NCI-H82 (cell line): Measurements from ENCODE around the gene DYRK4.
"Not testable (repeated sequence)": the region's sequence is repeated elsewhere in the genome, so short reads cannot be mapped to it uniquely, and the experiment has no call there.

Experiments
- DNase-seq: peaks from one replicate; lab custom pipeline; 2025; lab: John Stamatoyannopoulos, UW

The DYRK4 gene, protein sequence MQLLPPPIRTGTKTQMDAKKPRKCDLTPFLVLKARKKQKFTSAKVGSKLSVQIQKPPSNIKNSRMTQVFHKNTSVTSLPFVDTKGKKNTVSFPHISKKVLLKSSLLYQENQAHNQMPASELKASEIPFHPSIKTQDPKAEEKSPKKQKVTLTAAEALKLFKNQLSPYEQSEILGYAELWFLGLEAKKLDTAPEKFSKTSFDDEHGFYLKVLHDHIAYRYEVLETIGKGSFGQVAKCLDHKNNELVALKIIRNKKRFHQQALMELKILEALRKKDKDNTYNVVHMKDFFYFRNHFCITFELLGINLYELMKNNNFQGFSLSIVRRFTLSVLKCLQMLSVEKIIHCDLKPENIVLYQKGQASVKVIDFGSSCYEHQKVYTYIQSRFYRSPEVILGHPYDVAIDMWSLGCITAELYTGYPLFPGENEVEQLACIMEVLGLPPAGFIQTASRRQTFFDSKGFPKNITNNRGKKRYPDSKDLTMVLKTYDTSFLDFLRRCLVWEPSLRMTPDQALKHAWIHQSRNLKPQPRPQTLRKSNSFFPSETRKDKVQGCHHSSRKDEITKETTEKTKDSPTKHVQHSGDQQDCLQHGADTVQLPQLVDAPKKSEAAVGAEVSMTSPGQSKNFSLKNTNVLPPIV

DNA sequence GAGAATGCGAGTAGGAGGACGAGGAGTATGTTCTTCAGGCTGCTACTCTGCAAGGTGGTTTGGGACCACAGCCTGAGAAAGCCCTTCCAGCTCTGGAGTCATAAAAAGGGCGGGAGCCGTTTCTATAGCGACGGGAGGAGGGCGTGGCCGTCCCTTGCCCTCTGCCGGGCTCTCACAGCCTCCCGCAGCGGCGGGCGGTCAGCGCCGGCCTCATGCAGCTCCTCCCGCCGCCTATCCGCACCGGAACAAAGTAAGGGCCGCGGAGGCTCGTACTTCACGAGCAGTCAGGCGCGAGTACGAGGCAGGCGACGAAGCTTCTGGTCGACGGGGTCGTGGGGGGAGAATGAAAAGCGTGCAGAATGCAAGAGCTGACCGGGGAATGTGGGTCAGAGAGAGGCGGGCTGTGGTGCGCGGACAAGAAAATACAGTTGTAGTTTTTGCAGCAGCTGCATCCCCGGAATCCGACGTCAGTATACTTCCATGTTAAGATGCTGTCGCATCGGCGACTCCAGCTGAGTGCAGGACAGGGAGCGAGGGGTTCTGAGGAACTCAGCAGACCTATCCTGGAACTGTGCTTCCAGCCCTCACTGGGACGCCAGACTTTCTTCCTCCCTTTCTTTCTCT, at the start of gene DYRK4:
Gene DYRK4 (plus strand): TSS at position 175 of the 624 bp plus-strand sequence. CDS start 38 bp downstream, at position 213.
- DNase-seq = peak; percentile 62

DNA sequence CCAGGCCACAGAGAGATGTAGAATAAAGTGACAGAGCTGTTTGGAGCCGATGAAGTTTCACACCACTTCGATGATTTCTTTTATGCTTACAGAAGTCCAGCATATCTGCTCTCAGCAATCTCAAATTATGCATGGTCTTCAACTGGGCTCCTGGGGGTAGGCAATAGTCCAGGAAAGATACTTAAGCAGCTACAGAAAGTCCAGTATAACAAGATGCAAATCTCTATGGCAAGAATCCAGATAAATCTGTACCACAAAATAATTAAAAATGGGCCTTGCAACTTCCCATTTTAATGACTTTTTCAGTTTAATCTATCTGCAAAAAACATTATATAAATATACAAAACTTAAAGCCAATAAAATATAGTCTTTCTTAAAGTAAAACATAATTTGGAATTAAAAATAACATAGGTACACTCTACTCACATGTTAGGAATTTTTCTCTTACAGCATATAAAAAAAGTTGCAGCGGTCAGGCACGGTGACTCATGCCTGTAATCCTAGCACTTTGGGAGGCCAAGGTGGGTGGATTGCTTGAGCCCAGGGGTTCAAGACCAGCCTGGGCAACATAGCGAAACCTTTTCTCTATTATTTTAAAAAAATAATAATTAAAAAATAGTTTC, 43.8 kb upstream of the DYRK4 start:
- no peak for DNase-seq

DNA sequence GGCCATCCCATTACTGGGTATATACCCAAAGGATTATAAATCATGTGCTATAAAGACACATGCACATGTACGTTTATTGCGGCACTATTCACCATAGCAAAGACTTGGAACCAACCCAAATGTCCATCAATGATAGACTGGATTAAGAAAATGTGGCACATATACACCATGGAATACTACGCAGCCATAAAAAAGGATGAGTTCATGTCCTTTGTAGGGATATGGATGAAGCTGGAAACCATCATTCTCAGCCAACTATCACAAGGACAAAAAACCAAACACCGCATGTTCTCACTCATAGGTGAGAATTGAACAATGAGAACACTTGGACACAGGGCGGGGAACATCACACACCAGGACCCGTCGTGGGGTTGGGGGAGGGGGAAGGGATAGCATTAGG, 38.6 kb upstream of the DYRK4 start:
- not testable (repeated sequence) for DNase-seq

DNA sequence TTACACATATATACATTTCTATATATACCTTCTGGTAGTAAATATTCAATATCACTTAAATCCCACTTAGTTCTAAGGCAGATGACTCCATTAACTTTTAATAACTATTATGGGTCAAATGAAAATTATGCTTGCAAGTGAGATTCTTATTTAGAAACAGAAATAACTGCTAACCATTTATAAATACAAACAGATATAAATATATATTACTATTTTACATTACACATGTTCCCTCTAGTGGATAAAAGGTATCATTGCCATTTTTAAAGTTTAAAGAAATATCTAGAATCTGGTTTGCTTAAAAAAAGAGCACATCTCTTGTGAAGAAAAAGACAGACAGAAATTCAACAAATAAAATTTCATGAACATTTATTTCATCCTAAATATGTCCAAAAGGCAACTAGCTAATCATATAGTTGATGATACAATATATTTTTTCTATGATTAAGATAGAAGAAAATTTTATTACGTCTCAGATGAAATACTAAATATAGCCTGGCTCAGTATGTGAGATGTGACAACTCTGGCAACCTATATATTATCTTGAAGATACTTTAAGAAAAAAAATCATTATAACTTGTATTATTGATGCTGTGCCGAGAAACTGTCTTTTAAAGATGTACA, 35.0 kb upstream of the DYRK4 start:
- peak; percentile 18 for DNase-seq

DNA sequence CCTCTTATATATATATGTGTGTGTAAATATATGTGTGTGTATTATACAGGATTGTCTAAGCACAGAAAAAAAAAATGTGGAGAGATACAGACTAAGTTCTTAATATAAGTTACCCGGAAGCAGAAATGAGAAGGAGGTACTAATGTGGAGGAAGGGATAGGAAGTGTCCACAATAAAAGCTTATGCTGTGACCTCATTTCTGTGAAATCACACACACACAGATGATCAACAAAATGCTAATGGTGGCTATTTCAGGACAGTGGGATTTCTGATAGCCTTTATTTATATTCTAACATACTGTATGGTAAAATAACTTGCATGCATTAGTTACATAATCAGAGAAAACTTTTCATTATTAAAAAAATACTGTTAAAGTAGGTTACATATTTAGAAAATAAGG, 31.8 kb upstream of the DYRK4 start:
- no peak for DNase-seq

DNA sequence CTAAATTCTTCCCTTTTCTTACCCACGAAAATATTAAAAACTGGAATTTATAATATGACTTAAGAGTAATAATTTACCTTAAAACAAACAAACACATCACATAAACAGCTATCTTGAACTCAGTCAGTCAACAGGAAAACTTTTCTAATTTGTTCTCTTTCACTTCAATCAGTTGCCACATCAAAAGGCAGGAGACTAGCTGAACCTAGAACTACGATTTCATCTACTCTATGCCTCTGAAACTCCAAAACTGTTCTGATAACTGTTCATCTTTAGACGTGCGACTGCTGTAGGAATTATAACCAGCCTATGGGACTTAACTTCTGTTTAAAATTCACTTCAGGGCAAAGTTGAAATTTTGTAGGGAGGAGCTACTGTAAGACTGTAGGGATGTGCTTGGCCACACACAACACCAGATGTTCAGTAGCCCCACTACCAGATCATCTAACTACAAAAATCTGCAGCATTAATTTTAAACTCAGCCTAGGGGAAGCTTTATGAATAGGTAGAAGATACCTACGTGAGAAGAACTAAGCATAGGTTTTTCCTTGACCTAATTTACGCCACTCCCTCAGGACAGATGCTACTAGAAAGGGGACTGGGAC, 30.9 kb upstream of the DYRK4 start:
- DNase-seq = no peak

DNA sequence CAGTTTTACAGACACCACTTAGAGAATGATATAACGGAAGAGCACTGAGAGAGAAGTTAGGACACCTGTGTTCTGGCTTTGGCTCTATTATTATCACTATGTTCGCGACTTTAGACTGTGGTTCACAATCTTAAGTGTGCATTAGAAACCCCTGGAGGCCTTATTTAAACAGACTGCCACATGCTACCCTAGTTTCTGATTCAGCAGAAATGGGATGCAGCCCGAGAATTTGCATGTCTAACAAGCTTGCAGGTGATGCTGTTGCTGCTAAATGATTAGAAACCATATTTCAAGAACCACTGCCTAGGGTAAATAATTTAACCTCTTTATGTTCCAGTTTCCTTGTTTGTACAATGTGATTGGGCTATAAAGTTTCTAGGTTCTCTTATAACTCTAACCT, 26.9 kb upstream of the DYRK4 start:
- no peak for DNase-seq

DNA sequence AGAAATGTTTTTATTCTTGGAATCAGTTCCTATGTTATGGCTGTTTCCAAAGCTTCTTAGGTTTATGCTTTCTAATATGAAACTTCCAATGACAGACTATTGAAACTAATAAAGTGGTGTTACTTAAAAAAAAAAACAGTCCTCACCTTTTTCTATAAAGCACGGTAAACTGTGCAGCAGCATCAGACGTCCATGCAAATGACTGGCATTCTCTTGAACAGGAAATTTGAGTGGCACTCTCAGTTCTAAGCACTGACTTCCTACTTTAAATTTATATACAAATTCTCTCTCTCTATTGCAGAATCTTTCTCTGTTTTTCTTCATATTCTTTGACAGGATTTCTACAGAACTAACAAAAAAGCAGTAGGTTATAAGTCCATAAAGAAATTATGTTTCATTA, 26.1 kb upstream of the DYRK4 start:
- no peak for DNase-seq

DNA sequence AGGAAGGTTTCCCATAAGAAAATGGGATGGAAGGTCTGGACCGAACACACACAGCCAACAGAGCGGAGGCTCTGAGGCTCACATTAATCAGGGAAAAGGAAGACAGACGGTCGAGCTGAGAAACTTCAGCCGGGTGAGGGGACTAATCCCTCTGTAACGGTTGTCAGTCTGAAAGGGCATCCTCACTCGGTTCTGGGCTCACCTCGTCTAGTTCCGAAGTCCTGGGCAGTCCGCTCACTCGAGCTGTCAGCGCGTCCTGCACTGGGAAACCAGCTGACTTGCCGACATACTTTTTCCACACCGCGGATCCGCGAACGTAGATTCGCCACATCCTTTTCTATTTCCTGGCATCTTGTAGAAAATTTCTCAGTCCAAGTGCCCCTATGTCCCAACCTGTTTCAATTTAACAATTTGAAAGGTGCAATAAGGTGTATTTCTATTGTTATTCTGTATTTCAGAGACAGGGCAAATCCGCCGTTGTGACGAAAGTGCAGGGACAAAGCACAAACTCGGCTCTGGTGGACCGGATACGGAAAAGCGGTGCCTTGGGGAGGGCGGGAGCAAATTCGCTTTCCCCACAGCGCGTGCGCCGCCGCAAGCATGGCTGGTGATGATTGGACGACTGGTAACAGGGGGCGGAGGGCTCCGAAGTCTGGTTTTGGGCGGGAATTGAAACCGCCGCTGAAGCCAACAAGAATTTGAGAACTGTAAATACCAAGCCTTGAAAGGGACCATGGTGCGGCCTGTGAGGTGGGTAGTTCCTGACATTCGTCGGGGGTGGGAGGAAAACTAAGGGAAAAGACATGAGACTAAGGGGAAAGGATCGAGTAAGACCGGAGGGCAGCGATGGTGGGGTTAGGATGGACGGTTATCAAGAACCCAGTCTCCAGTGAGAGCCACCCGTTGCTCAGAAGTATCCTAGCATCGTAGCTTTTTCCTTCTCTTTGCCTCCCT, 23.5 kb upstream of the DYRK4 start, which contains the start of gene RAD51AP1:
Gene RAD51AP1 (plus strand): TSS at position 684 of the 954 bp plus-strand sequence. CDS start 50 bp downstream, at position 734.
- DNase-seq = peak; percentile 98

DNA sequence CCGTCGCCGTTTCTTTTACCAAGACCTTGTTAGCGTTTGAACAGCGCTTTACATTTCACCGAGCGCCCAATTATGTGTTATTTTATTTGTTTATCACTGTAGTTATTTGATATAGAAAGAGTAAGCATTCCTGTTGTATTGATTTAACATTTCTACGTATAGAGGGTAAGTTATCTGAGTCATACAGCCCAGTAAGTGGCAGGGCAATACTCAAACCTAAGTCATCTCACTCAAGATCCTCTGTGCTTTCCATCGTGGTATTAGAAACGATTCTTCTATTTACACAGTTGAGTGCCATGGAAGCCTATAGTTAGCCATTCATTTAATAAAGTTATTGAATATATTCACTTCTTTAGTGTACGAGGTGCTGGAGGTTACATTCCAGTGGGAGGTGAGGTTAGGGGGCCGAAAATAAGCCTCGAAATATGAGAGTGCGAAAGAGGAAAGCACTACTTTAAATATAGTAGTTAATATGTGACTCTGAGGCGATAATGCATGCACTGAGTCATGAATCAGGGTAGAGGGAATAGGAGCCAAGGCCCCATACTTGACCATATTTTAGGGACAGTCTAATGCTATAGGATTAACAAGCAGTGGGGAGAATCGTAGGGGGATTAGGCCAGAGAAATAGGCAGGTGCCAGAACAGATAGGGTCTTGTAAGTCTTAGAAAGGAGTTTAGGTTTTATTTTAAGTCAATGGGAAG, 22.7 kb upstream of the DYRK4 start:
- peak; percentile 63 for DNase-seq

DNA sequence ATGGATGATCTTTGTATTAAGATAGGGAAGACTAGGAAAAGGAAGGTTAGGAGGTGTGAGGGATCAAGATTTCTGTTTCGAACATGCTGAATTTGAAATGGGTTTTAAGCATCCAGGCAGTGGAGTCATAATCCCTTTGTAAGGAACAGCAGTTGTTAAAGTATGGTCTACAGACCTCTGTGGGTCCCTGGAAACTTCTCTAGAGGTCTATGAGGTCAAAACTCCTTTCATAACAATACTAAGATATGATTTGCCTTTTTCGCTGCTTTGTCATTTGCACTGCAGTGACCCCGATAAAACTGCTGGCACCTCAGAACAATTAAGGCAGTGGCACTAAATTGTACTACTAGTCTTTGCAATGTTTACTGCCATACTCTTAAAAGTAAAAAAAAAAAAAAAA, 21.8 kb upstream of the DYRK4 start:
- no peak for DNase-seq

DNA sequence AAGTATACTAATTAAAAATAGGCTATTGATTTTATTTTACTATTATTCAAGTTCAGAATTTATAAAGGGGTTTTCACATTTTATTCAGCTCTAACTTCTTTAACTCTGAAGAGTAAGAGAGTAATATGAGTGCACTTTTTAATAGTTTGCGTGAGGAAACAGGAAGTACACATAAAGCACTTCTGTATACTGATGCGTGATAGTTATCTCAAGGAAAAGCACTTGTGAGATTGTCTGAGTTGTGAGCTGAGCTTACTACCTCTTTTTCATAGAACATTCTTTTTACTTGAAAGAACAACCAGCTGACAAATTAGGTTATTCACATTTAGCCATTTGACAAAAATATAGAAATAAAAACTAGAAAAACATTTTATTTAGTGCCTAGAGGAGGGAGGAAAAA, 21.4 kb upstream of the DYRK4 start:
- DNase-seq = no peak

DNA sequence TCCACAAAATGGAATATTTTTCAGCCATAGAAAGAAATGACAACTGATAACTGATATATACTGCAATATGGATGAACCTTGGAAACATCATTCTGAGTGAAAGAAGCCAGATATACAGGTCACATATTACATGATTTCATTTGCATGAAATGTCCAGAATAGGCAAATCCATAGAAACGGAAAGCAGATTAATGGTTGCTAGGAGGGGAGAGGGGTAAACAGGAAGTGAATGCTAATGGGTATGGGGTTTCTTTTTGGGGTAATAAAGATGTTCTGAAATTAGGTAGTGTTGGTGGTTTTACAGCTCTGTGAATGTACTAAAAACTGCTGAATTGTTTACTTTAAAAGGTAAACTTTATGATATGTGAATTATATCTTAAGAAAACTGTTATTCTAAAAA, 16.8 kb upstream of the DYRK4 start:
- DNase-seq = no peak

DNA sequence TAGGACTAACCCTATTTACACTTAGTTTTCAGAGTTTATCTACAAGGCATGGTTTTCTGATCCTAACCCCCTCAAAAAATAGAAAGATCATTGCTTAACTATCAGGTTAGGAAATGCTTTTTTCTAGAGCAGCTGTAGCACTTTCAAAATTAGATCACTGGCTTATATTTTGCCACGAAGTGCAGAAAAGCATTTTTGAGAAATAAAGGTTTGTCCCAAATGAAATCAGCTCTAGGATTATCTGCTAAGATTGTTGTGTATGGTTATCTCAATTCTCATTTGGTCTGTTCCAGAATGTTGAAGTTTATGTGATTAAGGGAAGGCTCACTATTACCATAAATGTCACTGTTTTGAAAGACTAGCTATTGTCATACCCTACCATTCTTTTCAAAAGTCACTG, 9.8 kb upstream of the DYRK4 start:
- no peak for DNase-seq

DNA sequence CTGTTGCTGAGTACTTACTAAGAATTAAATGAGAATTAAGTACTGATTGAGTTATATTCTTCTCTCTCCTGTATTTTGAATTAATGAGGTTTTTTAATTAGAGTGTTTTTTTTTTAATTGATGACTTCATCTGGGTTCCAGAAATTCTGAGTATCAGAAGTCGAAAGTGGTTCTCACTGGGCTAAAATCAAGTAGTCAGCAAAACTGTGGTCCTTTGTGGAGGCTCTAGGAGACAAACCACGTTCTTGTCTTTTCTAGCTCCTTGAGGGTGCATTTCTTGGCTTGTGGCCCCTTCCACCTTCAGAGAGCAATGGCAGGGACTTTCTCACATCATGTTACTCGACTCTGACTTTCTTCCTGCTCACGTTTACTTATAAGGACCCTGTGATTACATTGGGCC, 8.1 kb upstream of the DYRK4 start:
- no peak for DNase-seq

DNA sequence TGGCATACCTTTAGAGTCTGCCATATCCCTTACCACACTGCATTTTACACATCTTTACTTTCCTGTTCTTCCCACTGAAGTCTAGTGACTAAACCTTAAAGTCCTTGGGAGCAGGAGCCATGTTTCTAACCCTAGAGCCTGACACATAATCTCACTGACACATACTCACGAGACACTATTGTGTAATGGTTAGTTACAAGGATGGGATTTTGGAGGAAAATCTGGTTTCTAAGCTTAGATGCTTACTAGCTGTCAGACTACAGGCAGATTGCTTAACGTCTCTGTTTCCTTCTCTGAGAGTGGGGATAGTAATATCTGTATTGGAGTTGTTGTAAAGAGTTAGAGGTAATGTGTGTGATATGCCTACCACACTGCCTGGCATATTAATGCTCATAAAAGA, 6.2 kb upstream of the DYRK4 start:
- no peak for DNase-seq

DNA sequence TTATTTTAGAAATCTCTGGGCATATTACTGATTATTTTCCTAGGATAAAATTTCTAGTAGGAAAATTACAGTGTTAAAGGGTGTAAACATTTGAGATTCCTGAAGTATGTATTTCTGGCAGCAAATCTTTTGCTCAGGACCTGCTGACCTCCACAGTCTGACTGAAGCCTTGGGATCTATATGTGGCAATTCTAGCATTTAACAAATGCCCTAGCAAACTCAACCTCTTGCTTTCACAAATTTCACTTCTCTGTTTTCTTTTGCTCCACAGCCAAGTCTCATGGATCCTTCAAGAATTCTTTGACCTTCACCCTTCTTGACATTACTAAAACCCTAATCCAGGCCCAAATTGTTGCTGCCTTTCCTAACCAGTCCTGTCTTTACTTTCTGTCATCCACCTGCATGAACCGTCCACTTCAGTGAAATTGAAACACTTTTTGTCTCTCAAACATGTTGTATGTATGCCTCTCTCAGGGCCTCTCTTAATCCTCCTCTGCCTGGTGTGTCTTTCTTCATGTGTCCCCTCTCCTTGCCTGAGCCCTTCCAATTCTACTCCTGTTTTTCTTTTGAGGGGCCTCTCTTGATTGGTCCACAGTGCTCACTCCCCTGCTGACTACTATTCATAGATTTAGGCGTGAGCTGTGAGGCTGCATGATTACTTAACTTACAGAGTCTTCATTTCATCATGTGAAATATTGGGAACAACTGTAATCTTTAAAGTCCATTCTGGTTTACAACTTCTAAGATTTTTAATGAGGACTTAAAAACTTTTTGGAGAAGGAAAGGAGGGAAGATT, 5.1 kb upstream of the DYRK4 start:
- no peak for DNase-seq

DNA sequence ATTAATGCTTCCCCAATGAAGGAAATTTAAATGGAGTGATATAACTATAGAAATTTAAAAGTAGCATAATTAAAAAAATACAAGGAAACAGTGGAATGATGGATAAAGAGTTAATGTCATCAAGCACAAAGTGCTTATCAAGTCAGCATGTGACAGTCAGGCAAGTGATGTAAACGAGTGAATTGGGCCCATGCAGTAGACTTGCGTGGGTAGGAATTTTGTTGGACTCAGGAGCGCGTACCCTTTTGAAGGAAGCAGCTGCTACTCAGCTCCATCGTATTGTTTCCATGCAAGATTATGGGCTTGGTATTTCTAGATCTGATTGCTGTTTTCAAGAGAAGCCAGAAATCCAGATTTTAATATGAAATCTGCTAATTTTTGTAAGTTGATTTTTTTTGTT, 4.4 kb upstream of the DYRK4 start:
- no peak for DNase-seq

DNA sequence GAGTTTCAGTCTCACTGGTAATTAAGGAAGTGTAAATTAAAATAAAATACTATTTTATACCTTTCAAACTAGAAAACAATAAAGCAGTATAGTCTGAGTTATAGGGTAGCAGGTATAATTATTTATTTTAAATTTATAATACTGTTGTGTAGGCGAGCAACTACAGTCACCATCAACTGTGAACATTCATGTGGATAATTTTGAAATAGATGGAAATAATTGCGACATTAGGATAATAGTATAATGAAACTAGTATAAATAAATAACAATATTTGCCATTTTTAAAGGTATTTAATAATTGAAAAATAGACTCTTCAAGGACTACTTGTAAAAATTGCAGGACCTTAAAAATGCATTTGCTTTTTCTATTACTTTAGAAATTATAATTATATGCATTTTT, 3.8 kb upstream of the DYRK4 start:
- DNase-seq = no peak
